ENCODE data around the gene FGF12. TPM values are rescaled to one million over a fixed set of nuclear protein-coding genes. Genes with fewer than 3 reads are reported as not detected.

FGF12 gene
- total RNA-seq, 1 experiment from 2014 or later: 0.07 TPM

GRCh38 chr3:192515664-192516045 lies 211.7 kb downstream of the FGF12 start:
- H4K20me1 ChIP-seq (ENCODE audit: insufficient read depth): no peaks in the 10 kb centered on the region
- no peak for DNase-seq (ENCODE audit: low read depth, low spot score)
- H3K27me3 ChIP-seq (ENCODE audit: insufficient read depth, low read length): peaks cover 7% of the 10 kb centered on the region; the same call in 1 of the 2 replicates
- ChIA-PET CTCF (no interaction called here), POLR2A (interaction anchor here (0.6 kb wide), 1 partner anchor 353 kb away, joined by 3 read pairs; no protein-coding TSS in a partner anchor), RAD21 (ENCODE audit: low non-redundant PET in 1 of 2, low total read pairs in 2 of 2, uncharacterized antibody in 2 of 2, unreplicated experiment in 2 of 2) (no interaction called here)
- H3K9me3 ChIP-seq (ENCODE audit: control insufficient read depth in 1 of 2, insufficient read depth in 1 of 2, low read depth in 1 of 2, low read length in 2 of 2): no peaks in the 10 kb centered on the region
- no peak overlapping the region for H3K9ac ChIP-seq (ENCODE audit: low read length)
- no peaks in the 10 kb centered on the region for H3K4me1 ChIP-seq (ENCODE audit: control insufficient read depth in 1 of 2, insufficient read depth in 2 of 2, low read length in 2 of 2)
- H3K4me3 ChIP-seq (replicated peaks in 1 of 2; ENCODE audit: low read depth in 1 of 2, low read length in 2 of 2): no peak overlapping the region
- no peak overlapping the region for H3K27ac ChIP-seq (ENCODE audit: low read depth, low read length)
- TF ChIP-seq, protein P1, sequence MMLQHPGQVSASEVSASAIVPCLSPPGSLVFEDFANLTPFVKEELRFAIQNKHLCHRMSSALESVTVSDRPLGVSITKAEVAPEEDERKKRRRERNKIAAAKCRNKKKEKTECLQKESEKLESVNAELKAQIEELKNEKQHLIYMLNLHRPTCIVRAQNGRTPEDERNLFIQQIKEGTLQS (IDR thresholded peaks at IDR 0.05): no peak
- TF ChIP-seq MAX (IDR thresholded peaks at IDR 0.05): no peak
- TF ChIP-seq ZNF274 (IDR thresholded peaks at IDR 0.05; ENCODE audit: low read depth, low read length): no peak
- TF ChIP-seq CBX3 (IDR thresholded peaks at IDR 0.05; ENCODE audit: low read depth): no peak
- no peak for TF ChIP-seq FOSL1 (IDR thresholded peaks at IDR 0.05; ENCODE audit: low read depth)
- no peak for TF ChIP-seq CTCF (IDR thresholded peaks at IDR 0.05 in 2 of 3, conservative IDR thresholded peaks at IDR 0.05 in 1 of 3; ENCODE audit: borderline replicate concordance in 1 of 3, insufficient read depth in 1 of 3, low read depth in 2 of 3, low read length in 2 of 3)
- TF ChIP-seq CEBPB (IDR thresholded peaks at IDR 0.05; ENCODE audit: low read depth): no peak
- no peak for TF ChIP-seq TCF7L2 (IDR thresholded peaks at IDR 0.05; ENCODE audit: borderline replicate concordance, extremely low read depth, insufficient read depth, insufficient read length)
- TF ChIP-seq SRF (IDR thresholded peaks at IDR 0.05; ENCODE audit: low read depth): no peak
- TF ChIP-seq EGR1 (IDR thresholded peaks at IDR 0.05; ENCODE audit: low read depth): no peak
- no peak for TF ChIP-seq SP1 (IDR thresholded peaks at IDR 0.05; ENCODE audit: low read depth)
- no peak for TF ChIP-seq ELF1 (IDR thresholded peaks at IDR 0.05; ENCODE audit: borderline replicate concordance, low read depth)
- no peak for TF ChIP-seq JUND (IDR thresholded peaks at IDR 0.05)
- no peak for TF ChIP-seq POLR2AphosphoS5 (IDR thresholded peaks at IDR 0.05; ENCODE audit: low read depth, low read length)
- no peak overlapping the region for H2AFZ ChIP-seq (ENCODE audit: low read depth, low read length, poor library complexity, severe bottlenecking)
- H3K36me3 ChIP-seq (ENCODE audit: control insufficient read depth in 1 of 2, insufficient read depth in 2 of 2, low read length in 2 of 2): no peaks in the 10 kb centered on the region
- no TSS peak for BruUV-seq (replicated peaks)
- no peaks in the 10 kb centered on the region for H3K9me2 ChIP-seq (ENCODE audit: insufficient read depth)
- H3K4me2 ChIP-seq (ENCODE audit: low read length): no peak overlapping the region
- ATAC-seq: no peak
- no peaks in the 10 kb centered on the region for H3K79me2 ChIP-seq (ENCODE audit: insufficient read depth, low read length)
- intact Hi-C loops (cut with micrococcal nuclease): no loop called here
